HepG2 (cell line): ENCODE measurements around the gene GLOD5. TPM values are rescaled to one million over a fixed set of nuclear protein-coding genes. Genes with fewer than 3 reads are reported as not detected.

Experiments
- AHR ChIP-seq: IDR thresholded peaks from 2 replicates; pipeline ENCODE4 v1.6.1; 2018; ENCODE audit warnings: missing genetic modification reagents, missing compliant biosample characterization
- ETV6 ChIP-seq: sonication (generic); formaldehyde crosslinking; conservative IDR thresholded peaks from 2 replicates; pipeline ENCODE4 v1.4.0; 2020; ENCODE audit warnings: missing genetic modification reagents
- HMG20B ChIP-seq: conservative IDR thresholded peaks from 2 replicates; pipeline ENCODE4 v1.6.1; 2016; ENCODE audit warnings: missing genetic modification reagents, missing compliant biosample characterization
- KDM1A ChIP-seq: IDR thresholded peaks from 2 replicates; pipeline ENCODE4 v1.6.1; 2016; ENCODE audit warnings: missing compliant biosample characterization
- KLF16 ChIP-seq, 2 experiments: sonication (generic) in 1 of 2; formaldehyde crosslinking in 1 of 2; IDR thresholded peaks; 2 replicates each; pipeline versions ENCODE4 v1.6.1 to v1.8.0; 2016 to 2023; ENCODE audit warnings: missing genetic modification reagents in 2 of 2, missing compliant biosample characterization in 1 of 2
- KMT2A ChIP-seq: sonication (generic); formaldehyde crosslinking; IDR thresholded peaks from 2 replicates; pipeline ENCODE4 v1.4.0; 2020; ENCODE audit warnings: missing genetic modification reagents
- LCORL ChIP-seq, 2 experiments: fragments of 450-650 bp in 1 of 2; sonication (generic) in 1 of 2; formaldehyde crosslinking in 1 of 2; IDR thresholded peaks; 2 replicates each; pipeline versions ENCODE4 v1.5.0 to v1.6.1; 2017 to 2020; ENCODE audit warnings: antibody characterized with exemption in 1 of 2, missing genetic modification reagents in 1 of 2
- MED8 ChIP-seq: sonication (generic); formaldehyde crosslinking; IDR thresholded peaks from 2 replicates; pipeline ENCODE4 v1.8.1; 2023; ENCODE audit warnings: mild to moderate bottlenecking, missing genetic modification reagents; ENCODE audit not compliant: insufficient replicate concordance
- NAIF1 ChIP-seq: sonication (generic); formaldehyde crosslinking; IDR thresholded peaks from 2 replicates; pipeline ENCODE4 v1.5.0; 2020; ENCODE audit warnings: mild to moderate bottlenecking, missing genetic modification reagents, borderline replicate concordance
- RBFOX2 ChIP-seq: fragments of 200-400 bp; formaldehyde crosslinking; IDR thresholded peaks from 2 replicates; pipeline ENCODE4 v1.6.1; 2017; ENCODE audit warnings: low read depth, mild to moderate bottlenecking, low read length
- SKI ChIP-seq: fragments of 450-650 bp; IDR thresholded peaks from one replicate; pipeline ENCODE4 v1.6.1; 2018; ENCODE audit warnings: mild to moderate bottlenecking; ENCODE audit not compliant: partially characterized antibody
- TRIM24 ChIP-seq: sonication (generic); formaldehyde crosslinking; IDR thresholded peaks from 2 replicates; pipeline ENCODE4 v1.8.0; 2022; ENCODE audit warnings: mild to moderate bottlenecking, missing genetic modification reagents
- ZFP37 ChIP-seq: sonication (generic); formaldehyde crosslinking; IDR thresholded peaks from 2 replicates; pipeline ENCODE4 v1.4.0; 2020; ENCODE audit warnings: missing genetic modification reagents, borderline replicate concordance
- ZNF3 ChIP-seq: IDR thresholded peaks from 2 replicates; pipeline ENCODE4 v1.7.0; 2017; ENCODE audit warnings: inconsistent platforms
- ZZZ3 ChIP-seq: sonication (generic); formaldehyde crosslinking; IDR thresholded peaks from 2 replicates; pipeline ENCODE4 v1.4.0; 2020; ENCODE audit warnings: missing genetic modification reagents, mild to moderate bottlenecking, borderline replicate concordance
- polyA plus RNA-seq, 8 experiments: library from polyadenylated mRNA; depleted of rRNA in 3 of 8; stranded (reverse) in 7 of 8; unstranded in 1 of 8; fragments of >200 nt; fragmentation: Illumina TruSeq in 4 of 8; extraction: Trizol in 4 of 8; gene quantifications; 2 replicates each; pipeline versions ENCODE4 v1.2.1 to v1.2.3, GENCODE V29; 2011 to 2016; ENCODE audit warnings: low read depth in 4 of 8, missing spikeins in 1 of 8, mixed read lengths in 1 of 8; ENCODE audit not compliant: insufficient read depth in 1 of 8
- total RNA-seq, 5 experiments: library from RNA; depleted of rRNA; stranded (reverse); fragments of >200 nt; fragmentation: Illumina TruSeq; extraction: Trizol; gene quantifications; 2 replicates each; pipeline ENCODE4 v1.2.3, GENCODE V29; 2016; ENCODE audit warnings: low read depth in 1 of 5
- TF ChIP-seq, protein P1 (sequence below): IDR thresholded peaks from 2 replicates; pipeline ENCODE4 v1.6.1; 2016; ENCODE audit warnings: missing compliant biosample characterization, missing genetic modification reagents, borderline replicate concordance
- TF ChIP-seq, protein P2 (sequence below): sonication (generic); formaldehyde crosslinking; IDR thresholded peaks from 2 replicates; pipeline ENCODE4 v1.4.0; 2020; ENCODE audit warnings: low read depth, missing genetic modification reagents
- TF ChIP-seq, protein P3 (sequence below): IDR thresholded peaks from 2 replicates; pipeline ENCODE4 v1.6.1; 2012; ENCODE audit warnings: low read depth, low read length, improper control_type of control experiment
- TF ChIP-seq, protein P4 (sequence below): sonication (generic); formaldehyde crosslinking; IDR thresholded peaks from 2 replicates; pipeline ENCODE4 v1.4.0; 2020; ENCODE audit warnings: missing genetic modification reagents, borderline replicate concordance
- TF ChIP-seq, protein P5 (sequence below): IDR thresholded peaks from 2 replicates; pipeline ENCODE4 v1.6.1; 2016; ENCODE audit warnings: low read depth, control low read depth

GLOD5 gene
- total and polyA plus RNA-seq, 2 of the 13 experiments (the other 11 are each of a cell fraction or from before 2014, with no cell fraction given), result 0.93 to 1.3 TPM

DNA sequence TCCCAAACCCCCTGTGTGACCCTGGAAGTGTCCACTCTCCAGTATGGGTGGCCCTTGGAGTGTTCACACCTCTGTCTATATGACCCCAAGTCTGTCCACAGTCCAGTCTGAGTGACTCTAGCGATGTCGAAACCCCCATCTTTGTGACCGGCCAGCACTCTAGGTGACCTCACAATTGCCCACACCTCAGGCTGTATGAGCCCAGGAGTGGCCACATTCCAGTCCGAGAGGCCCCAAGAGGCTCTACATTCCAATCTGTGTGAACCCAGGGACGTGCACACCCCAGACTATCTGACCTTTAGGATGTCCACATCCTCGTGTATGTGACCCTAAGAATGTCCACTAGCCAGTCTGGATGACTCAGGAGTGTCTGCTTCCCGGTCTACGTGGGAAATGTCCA lies 7.3 kb upstream of the GLOD5 start (continued):
- TF ChIP-seq, protein P1, sequence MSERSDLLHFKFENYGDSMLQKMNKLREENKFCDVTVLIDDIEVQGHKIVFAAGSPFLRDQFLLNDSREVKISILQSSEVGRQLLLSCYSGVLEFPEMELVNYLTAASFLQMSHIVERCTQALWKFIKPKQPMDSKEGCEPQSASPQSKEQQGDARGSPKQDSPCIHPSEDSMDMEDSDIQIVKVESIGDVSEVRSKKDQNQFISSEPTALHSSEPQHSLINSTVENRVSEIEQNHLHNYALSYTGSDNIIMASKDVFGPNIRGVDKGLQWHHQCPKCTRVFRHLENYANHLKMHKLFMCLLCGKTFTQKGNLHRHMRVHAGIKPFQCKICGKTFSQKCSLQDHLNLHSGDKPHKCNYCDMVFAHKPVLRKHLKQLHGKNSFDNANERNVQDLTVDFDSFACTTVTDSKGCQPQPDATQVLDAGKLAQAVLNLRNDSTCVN, result no peak
- TF ChIP-seq HMG20B (CRISPR knock-in tag), result no peak
- no peak for TF ChIP-seq KLF16 (CRISPR knock-in tag; IDR thresholded peaks at IDR 0.05)
- no peak for TF ChIP-seq AHR (CRISPR knock-in tag)
- TF ChIP-seq ZFP37 (CRISPR knock-in tag), result no peak
- no peak for TF ChIP-seq ZNF3 (CRISPR knock-in tag)
- TF ChIP-seq, protein P2, sequence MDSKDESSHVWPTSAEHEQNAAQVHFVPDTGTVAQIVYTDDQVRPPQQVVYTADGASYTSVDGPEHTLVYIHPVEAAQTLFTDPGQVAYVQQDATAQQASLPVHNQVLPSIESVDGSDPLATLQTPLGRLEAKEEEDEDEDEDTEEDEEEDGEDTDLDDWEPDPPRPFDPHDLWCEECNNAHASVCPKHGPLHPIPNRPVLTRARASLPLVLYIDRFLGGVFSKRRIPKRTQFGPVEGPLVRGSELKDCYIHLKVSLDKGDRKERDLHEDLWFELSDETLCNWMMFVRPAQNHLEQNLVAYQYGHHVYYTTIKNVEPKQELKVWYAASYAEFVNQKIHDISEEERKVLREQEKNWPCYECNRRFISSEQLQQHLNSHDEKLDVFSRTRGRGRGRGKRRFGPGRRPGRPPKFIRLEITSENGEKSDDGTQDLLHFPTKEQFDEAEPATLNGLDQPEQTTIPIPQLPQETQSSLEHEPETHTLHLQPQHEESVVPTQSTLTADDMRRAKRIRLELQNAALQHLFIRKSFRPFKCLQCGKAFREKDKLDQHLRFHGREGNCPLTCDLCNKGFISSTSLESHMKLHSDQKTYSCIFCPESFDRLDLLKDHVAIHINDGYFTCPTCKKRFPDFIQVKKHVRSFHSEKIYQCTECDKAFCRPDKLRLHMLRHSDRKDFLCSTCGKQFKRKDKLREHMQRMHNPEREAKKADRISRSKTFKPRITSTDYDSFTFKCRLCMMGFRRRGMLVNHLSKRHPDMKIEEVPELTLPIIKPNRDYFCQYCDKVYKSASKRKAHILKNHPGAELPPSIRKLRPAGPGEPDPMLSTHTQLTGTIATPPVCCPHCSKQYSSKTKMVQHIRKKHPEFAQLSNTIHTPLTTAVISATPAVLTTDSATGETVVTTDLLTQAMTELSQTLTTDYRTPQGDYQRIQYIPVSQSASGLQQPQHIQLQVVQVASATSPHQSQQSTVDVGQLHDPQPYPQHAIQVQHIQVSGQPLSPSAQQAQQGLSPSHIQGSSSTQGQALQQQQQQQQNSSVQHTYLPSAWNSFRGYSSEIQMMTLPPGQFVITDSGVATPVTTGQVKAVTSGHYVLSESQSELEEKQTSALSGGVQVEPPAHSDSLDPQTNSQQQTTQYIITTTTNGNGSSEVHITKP (CRISPR knock-in tag), result 0 out of 2 replicates have a peak, but pooled peaks have one; percentile 30
- no peak for TF ChIP-seq KMT2A (CRISPR knock-in tag)
- no peak for TF ChIP-seq MED8 (CRISPR knock-in tag)
- TF ChIP-seq, protein P3, sequence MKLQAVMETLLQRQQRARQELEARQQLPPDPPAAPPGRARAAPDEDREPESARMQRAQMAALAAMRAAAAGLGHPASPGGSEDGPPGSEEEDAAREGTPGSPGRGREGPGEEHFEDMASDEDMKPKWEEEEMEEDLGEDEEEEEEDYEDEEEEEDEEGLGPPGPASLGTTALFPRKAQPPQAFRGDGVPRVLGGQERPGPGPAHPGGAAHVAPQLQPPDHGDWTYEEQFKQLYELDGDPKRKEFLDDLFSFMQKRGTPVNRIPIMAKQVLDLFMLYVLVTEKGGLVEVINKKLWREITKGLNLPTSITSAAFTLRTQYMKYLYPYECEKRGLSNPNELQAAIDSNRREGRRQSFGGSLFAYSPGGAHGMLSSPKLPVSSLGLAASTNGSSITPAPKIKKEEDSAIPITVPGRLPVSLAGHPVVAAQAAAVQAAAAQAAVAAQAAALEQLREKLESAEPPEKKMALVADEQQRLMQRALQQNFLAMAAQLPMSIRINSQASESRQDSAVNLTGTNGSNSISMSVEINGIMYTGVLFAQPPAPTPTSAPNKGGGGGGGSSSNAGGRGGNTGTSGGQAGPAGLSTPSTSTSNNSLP, result no peak
- TF ChIP-seq, protein P4, sequence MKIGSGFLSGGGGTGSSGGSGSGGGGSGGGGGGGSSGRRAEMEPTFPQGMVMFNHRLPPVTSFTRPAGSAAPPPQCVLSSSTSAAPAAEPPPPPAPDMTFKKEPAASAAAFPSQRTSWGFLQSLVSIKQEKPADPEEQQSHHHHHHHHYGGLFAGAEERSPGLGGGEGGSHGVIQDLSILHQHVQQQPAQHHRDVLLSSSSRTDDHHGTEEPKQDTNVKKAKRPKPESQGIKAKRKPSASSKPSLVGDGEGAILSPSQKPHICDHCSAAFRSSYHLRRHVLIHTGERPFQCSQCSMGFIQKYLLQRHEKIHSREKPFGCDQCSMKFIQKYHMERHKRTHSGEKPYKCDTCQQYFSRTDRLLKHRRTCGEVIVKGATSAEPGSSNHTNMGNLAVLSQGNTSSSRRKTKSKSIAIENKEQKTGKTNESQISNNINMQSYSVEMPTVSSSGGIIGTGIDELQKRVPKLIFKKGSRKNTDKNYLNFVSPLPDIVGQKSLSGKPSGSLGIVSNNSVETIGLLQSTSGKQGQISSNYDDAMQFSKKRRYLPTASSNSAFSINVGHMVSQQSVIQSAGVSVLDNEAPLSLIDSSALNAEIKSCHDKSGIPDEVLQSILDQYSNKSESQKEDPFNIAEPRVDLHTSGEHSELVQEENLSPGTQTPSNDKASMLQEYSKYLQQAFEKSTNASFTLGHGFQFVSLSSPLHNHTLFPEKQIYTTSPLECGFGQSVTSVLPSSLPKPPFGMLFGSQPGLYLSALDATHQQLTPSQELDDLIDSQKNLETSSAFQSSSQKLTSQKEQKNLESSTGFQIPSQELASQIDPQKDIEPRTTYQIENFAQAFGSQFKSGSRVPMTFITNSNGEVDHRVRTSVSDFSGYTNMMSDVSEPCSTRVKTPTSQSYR (CRISPR knock-in tag), result no peak
- peak; percentile 19 for TF ChIP-seq SKI
- TF ChIP-seq, protein P5, sequence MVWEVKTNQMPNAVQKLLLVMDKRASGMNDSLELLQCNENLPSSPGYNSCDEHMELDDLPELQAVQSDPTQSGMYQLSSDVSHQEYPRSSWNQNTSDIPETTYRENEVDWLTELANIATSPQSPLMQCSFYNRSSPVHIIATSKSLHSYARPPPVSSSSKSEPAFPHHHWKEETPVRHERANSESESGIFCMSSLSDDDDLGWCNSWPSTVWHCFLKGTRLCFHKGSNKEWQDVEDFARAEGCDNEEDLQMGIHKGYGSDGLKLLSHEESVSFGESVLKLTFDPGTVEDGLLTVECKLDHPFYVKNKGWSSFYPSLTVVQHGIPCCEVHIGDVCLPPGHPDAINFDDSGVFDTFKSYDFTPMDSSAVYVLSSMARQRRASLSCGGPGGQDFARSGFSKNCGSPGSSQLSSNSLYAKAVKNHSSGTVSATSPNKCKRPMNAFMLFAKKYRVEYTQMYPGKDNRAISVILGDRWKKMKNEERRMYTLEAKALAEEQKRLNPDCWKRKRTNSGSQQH (CRISPR knock-in tag), result no peak
- no peak for TF ChIP-seq LCORL (IDR thresholded peaks at IDR 0.05)
- 0 out of 2 replicates have a peak, but pooled peaks have one; percentile 39 for TF ChIP-seq LCORL (CRISPR knock-in tag; IDR thresholded peaks at IDR 0.05)
- TF ChIP-seq TRIM24 (CRISPR knock-in tag), result no peak
- no peak for TF ChIP-seq ETV6 (CRISPR knock-in tag)
- TF ChIP-seq ZZZ3 (CRISPR knock-in tag), result no peak
- no peak for TF ChIP-seq NAIF1
- no peak for TF ChIP-seq KDM1A (CRISPR knock-in tag)
- no peak for TF ChIP-seq RBFOX2
